Endometrial microvascular endothelial cells (primary cell): Measurements from ENCODE around the gene WDR83. TPM values are rescaled to one million over a fixed set of nuclear protein-coding genes. Genes with fewer than 3 reads are reported as not detected.

ENCODE experiments used
- total RNA-seq: library from RNA; depleted of rRNA; stranded (reverse); fragments of >200 nt; gene quantifications from one replicate; pipeline ENCODE4 v1.2.3, GENCODE V29; 2015; ENCODE audit errors: inconsistent ontology term

WDR83 gene
- total RNA-seq, 1 donor from 2014 or later = 5.5 TPM

Other genes with a start within 250 kb of the WDR83 start
- 3.7 TPM for gene ZNF443, start 225.8 kb upstream of the WDR83 start, total RNA-seq
- gene ZNF709, start 182.0 kb upstream of the WDR83 start, total RNA-seq = 2.6 TPM
- 2.9 TPM for gene ZNF564, start 115.3 kb upstream of the WDR83 start, total RNA-seq
- 3.2 TPM for gene ZNF490, start 56.0 kb upstream of the WDR83 start, total RNA-seq
- gene ZNF791, start 55.9 kb upstream of the WDR83 start, total RNA-seq = 10.0 TPM
- gene MAN2B1, start 65 bp upstream of the WDR83 start, total RNA-seq = 58.4 TPM
- gene DHPS, start 15.1 kb downstream of the WDR83 start, total RNA-seq = 86.4 TPM
- gene GNG14, start 21.2 kb downstream of the WDR83 start, total RNA-seq = not detected
- gene FBXW9, start 29.8 kb downstream of the WDR83 start, total RNA-seq = 7.2 TPM
- 23.1 TPM for gene TNPO2, start 57.1 kb downstream of the WDR83 start, total RNA-seq
- 359 TPM for gene TRIR, start 67.9 kb downstream of the WDR83 start, total RNA-seq
- gene GET3, start 70.7 kb downstream of the WDR83 start, total RNA-seq = 131 TPM
- gene BEST2, start 85.0 kb downstream of the WDR83 start, total RNA-seq = not detected
- 6.6 TPM for gene HOOK2, start 108.7 kb downstream of the WDR83 start, total RNA-seq
- gene JUNB, start 124.7 kb downstream of the WDR83 start, total RNA-seq = 19.7 TPM
- 259 TPM for gene PRDX2, start 135.0 kb downstream of the WDR83 start, total RNA-seq
- not detected for gene THSD8, start 135.3 kb downstream of the WDR83 start, total RNA-seq
- 40.8 TPM for gene RNASEH2A, start 139.8 kb downstream of the WDR83 start, total RNA-seq
- gene RTBDN, start 167.8 kb downstream of the WDR83 start, total RNA-seq = not detected
- gene MAST1, start 171.7 kb downstream of the WDR83 start, total RNA-seq = 0.09 TPM
- gene DNASE2, start 214.6 kb downstream of the WDR83 start, total RNA-seq = 35.1 TPM
- not detected for gene KLF1, start 220.4 kb downstream of the WDR83 start, total RNA-seq
- 53.9 TPM for gene GCDH, start 224.4 kb downstream of the WDR83 start, total RNA-seq